ENCODE data around the gene TRMT61B. TPM values are rescaled to one million over a fixed set of nuclear protein-coding genes. Genes with fewer than 3 reads are reported as not detected.

The TRMT61B gene
- total RNA-seq, result 8.5 and 9.4 TPM in 2 replicates

- DNase-seq (ENCODE audit: low read depth in 2 of 2), result peak; percentile 91 to 97
Measured at GRCh38 chr2:28870146-28870891, at the start of gene TRMT61B. TSS of gene TRMT61B (minus strand) at chr2:28870309. CDS start at chr2:28870277, 32 bp downstream.

- no peak for DNase-seq (ENCODE audit: low read depth in 2 of 2)
Measured at GRCh38 chr2:28915939-28916338, 45.8 kb upstream of the TRMT61B start.

- no peak for DNase-seq (ENCODE audit: low read depth in 2 of 2)
Measured at GRCh38 chr2:28909655-28910353, 39.7 kb upstream of the TRMT61B start.

GRCh38 chr2:28908172-28908571, 38.1 kb upstream of the TRMT61B start:
- no peak for DNase-seq (ENCODE audit: low read depth in 2 of 2)

- no peak for DNase-seq (ENCODE audit: low read depth in 2 of 2)
Measured at GRCh38 chr2:28906821-28907220, 36.7 kb upstream of the TRMT61B start.

- DNase-seq (ENCODE audit: low read depth in 2 of 2), result no peak
Measured at GRCh38 chr2:28906376-28906775, 36.3 kb upstream of the TRMT61B start.

- no peak for DNase-seq (ENCODE audit: low read depth in 2 of 2)
Measured at GRCh38 chr2:28905533-28905932, 35.4 kb upstream of the TRMT61B start.

- DNase-seq (ENCODE audit: low read depth in 2 of 2), result no peak
Measured at GRCh38 chr2:28904802-28905457, 34.8 kb upstream of the TRMT61B start.

GRCh38 chr2:28904295-28904694, 34.2 kb upstream of the TRMT61B start:
- no peak for DNase-seq (ENCODE audit: low read depth in 2 of 2)

- no peak for DNase-seq (ENCODE audit: low read depth in 2 of 2)
Measured at GRCh38 chr2:28902584-28902983, 32.5 kb upstream of the TRMT61B start.

- DNase-seq (ENCODE audit: low read depth in 2 of 2), result peak in 1 of 2 donors; percentile 49
Measured at GRCh38 chr2:28901841-28902240, 31.7 kb upstream of the TRMT61B start.

GRCh38 chr2:28901202-28901601, 31.1 kb upstream of the TRMT61B start:
- no peak for DNase-seq (ENCODE audit: low read depth in 2 of 2)

- no peak for DNase-seq (ENCODE audit: low read depth in 2 of 2)
Measured at GRCh38 chr2:28898048-28898447, 27.9 kb upstream of the TRMT61B start.

- no peak for DNase-seq (ENCODE audit: low read depth in 2 of 2)
Measured at GRCh38 chr2:28896906-28897305, 26.8 kb upstream of the TRMT61B start.

- DNase-seq (ENCODE audit: low read depth in 2 of 2), result peak; percentile 29 to 68
Measured at GRCh38 chr2:28895189-28895893, 25.2 kb upstream of the TRMT61B start.

- peak; percentile 98 to 99 for DNase-seq (ENCODE audit: low read depth in 2 of 2)
Measured at GRCh38 chr2:28894470-28895188, 24.5 kb upstream of the TRMT61B start, which contains the start of gene WDR43. TSS of gene WDR43 (plus strand) at chr2:28894667. CDS start at chr2:28894699, 32 bp downstream.

- DNase-seq (ENCODE audit: low read depth in 2 of 2), result no peak
Measured at GRCh38 chr2:28893488-28893887, 23.4 kb upstream of the TRMT61B start.

- no peak for DNase-seq (ENCODE audit: low read depth in 2 of 2)
Measured at GRCh38 chr2:28880193-28880592, 10.1 kb upstream of the TRMT61B start.

GRCh38 chr2:28871620-28872019, 1.5 kb upstream of the TRMT61B start:
- DNase-seq (ENCODE audit: low read depth in 2 of 2), result no peak

GRCh38 chr2:28869494-28870145, 489 bp downstream of the TRMT61B start:
- peak in 1 of 2 donors; percentile 2 for DNase-seq (ENCODE audit: low read depth in 2 of 2)
